Stomach (tissue), 4 donors: ENCODE data around the gene UST.

ENCODE experiments used
- POLR2AphosphoS5 ChIP-seq, 3 donors: sonication (generic); formaldehyde crosslinking; IDR thresholded peaks; one replicate each; pipeline ENCODE4 v1.6.1; 2016; ENCODE audit warnings: antibody characterized with exemption in 3 of 3
- TF ChIP-seq, protein P1 (sequence below), 7 experiments: fragments of 450-650 bp in 4 of 7; fragments of 200-600 bp in 3 of 7; sonication (generic) in 3 of 7; IDR thresholded peaks; one replicate each; pipeline ENCODE4 v1.5.1; 2016 to 2019; ENCODE audit warnings: antibody characterized with exemption in 7 of 7, control low read depth in 2 of 7, mild to moderate bottlenecking in 1 of 7

DNA sequence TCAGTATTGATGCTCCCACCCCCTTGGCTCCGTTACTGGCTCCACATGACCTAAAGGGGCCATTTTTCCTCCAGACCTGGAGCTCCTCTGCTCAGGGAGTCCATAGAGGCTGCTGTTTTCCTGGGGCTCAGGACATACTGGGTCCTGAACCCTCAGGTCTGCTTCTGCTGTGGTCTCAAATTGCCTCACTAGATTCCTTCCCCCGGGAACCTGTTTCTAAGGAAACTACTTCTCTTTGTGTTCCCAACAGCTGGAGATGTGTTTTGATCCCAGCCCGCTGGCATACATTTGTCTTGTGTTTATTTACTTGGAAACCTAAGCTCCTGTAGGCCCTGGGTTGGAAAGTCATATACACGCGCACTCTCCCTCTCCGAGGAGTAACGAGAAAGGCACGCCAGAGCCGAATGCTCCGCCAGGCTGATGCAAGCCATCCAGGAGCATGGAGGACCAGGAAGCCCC lies 222.8 kb downstream of the UST start:
- TF ChIP-seq, protein P1, sequence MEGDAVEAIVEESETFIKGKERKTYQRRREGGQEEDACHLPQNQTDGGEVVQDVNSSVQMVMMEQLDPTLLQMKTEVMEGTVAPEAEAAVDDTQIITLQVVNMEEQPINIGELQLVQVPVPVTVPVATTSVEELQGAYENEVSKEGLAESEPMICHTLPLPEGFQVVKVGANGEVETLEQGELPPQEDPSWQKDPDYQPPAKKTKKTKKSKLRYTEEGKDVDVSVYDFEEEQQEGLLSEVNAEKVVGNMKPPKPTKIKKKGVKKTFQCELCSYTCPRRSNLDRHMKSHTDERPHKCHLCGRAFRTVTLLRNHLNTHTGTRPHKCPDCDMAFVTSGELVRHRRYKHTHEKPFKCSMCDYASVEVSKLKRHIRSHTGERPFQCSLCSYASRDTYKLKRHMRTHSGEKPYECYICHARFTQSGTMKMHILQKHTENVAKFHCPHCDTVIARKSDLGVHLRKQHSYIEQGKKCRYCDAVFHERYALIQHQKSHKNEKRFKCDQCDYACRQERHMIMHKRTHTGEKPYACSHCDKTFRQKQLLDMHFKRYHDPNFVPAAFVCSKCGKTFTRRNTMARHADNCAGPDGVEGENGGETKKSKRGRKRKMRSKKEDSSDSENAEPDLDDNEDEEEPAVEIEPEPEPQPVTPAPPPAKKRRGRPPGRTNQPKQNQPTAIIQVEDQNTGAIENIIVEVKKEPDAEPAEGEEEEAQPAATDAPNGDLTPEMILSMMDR (IDR thresholded peaks at IDR 0.05), result no peak
- no peak for TF ChIP-seq POLR2AphosphoS5 (IDR thresholded peaks at IDR 0.05)
